Measurements from ENCODE around the gene CACNB2.

GRCh38 chr10:18211862-18212261 is 71.6 kb downstream of the CACNB2 start:
- TF ChIP-seq CTCF (conservative IDR thresholded peaks at IDR 0.05; ENCODE audit: low read depth, low read length), result no peak
- TF ChIP-seq EZH2 (IDR thresholded peaks at IDR 0.05; ENCODE audit: borderline replicate concordance, low read depth, low read length, poor library complexity, severe bottlenecking), result no peak
